ACC112 (cell line): Measurements from ENCODE around the gene FERMT1.
A peak's percentile ranks its signal among the peaks of the same experiment; 100 is the strongest.

Source experiments
- H2AFZ ChIP-seq: fragments of 200-600 bp; sonication (generic); one replicate; pipeline ENCODE4 v1.6.0; 2017; ENCODE audit warnings: antibody characterized with exemption, low read length; ENCODE audit not compliant: unreplicated experiment
- H3K27ac ChIP-seq: fragments of 200-600 bp; sonication (generic); 2 replicates; pipeline ENCODE4 v1.5.1; 2014; ENCODE audit warnings: low read depth, mild to moderate bottlenecking, antibody characterized with exemption, low read length, moderate library complexity
- H3K27me3 ChIP-seq: fragments of 200-600 bp; sonication (generic); 2 replicates; pipeline ENCODE4 v1.6.1; 2014; ENCODE audit warnings: mild to moderate bottlenecking, antibody characterized with exemption, low read length, moderate library complexity, mixed read lengths; ENCODE audit not compliant: insufficient read depth
- H3K36me3 ChIP-seq: fragments of 200-600 bp; sonication (generic); 2 replicates; pipeline ENCODE4 v1.6.1; 2016; ENCODE audit warnings: mild to moderate bottlenecking, antibody characterized with exemption, low read length, moderate library complexity, mixed read lengths; ENCODE audit not compliant: insufficient read depth
- H3K4me1 ChIP-seq: fragments of 200-600 bp; sonication (generic); one replicate; pipeline ENCODE4 v1.6.1; 2016; ENCODE audit warnings: low read length, mixed read lengths; ENCODE audit not compliant: insufficient read depth, unreplicated experiment, control insufficient read depth
- H3K4me3 ChIP-seq: fragments of 200-600 bp; sonication (generic); 2 replicates; pipeline ENCODE4 v1.5.1; 2014; ENCODE audit warnings: mild to moderate bottlenecking, low read depth, low read length
- H3K79me2 ChIP-seq: fragments of 200-600 bp; sonication (generic); one replicate; pipeline ENCODE4 v1.6.0; 2016; ENCODE audit warnings: low read length; ENCODE audit not compliant: control insufficient read depth, unreplicated experiment, insufficient read depth

FERMT1 gene

DNA sequence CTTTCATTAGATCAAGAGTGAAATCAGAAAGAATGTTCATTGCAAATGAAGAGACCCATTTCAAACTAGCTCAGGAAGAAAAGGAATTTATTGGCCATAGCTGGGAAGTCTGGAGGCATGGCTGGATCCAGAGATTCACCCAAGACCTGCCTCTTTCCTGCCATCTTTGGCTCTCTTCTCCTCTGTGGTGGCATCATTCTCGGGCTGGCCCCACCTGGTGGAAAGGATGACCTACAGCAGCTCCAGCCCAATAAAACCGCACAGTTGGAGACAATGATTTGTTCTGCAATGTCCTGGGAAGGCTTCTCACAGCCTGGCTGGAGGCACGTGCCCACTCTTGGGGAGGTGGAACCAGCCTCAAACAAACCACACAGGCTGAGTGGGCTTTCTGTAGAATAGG is 18.1 kb upstream of the FERMT1 start:
- Histone ChIP-seq H3K36me3 (no peaks in the 10 kb centered on the region), H3K4me1 (no peaks in the 10 kb centered on the region), H3K4me3 (no peak overlapping the region), H2AFZ (no peak overlapping the region), H3K79me2 (no peaks in the 10 kb centered on the region), H3K27me3 (peaks cover 63% of the 10 kb centered on the region), H3K27ac (no peak overlapping the region)

DNA sequence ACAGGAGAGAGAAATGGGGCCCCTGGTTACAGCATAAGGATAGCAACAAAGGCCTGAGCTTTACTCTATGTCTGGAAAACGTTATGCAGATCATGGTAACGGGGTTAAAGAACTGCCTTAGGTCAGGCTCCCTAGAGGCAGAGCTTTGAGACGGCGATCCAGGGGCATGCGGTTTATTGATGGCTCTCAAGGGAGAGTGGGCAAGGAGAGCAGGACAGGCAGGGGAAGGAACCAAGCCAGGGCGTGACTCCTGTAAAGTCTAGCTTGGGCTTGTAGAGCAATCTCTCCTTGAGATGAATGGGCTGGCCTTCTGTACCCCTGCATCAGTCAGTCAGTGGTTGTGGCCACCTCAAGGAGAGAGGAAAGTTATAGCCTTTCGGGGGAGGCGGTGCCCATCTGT is 12.5 kb upstream of the FERMT1 start:
- Histone ChIP-seq H3K4me3 (no peak overlapping the region), H3K27ac (no peak overlapping the region), H3K36me3 (no peaks in the 10 kb centered on the region), H3K4me1 (no peaks in the 10 kb centered on the region), H3K79me2 (no peaks in the 10 kb centered on the region), H3K27me3 (peaks cover 72% of the 10 kb centered on the region), H2AFZ (no peak overlapping the region)

DNA sequence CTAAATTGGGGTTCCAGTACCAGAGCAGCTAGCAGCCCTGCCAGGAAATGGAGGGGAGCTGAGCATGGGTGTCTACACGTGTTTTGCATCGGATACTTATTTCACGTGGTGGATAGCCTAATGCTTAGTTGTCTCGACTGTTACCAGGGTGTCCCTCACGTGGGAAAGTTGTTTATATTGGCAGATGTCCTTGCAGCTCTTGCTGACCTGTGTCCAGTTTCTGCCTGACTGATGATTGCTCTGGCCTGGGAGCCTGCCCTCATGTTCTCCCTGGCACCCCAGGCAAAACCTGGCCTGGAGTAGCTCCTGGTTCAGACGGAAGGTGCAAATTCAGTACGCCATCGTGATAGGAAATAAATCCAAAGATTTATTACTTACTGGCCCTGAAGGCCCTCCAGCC is 11.8 kb upstream of the FERMT1 start:
- Histone ChIP-seq H3K4me1 (no peaks in the 10 kb centered on the region), H3K4me3 (no peak overlapping the region), H2AFZ (no peak overlapping the region), H3K27me3 (peaks cover 68% of the 10 kb centered on the region), H3K36me3 (no peaks in the 10 kb centered on the region), H3K27ac (no peak overlapping the region), H3K79me2 (no peaks in the 10 kb centered on the region)

DNA sequence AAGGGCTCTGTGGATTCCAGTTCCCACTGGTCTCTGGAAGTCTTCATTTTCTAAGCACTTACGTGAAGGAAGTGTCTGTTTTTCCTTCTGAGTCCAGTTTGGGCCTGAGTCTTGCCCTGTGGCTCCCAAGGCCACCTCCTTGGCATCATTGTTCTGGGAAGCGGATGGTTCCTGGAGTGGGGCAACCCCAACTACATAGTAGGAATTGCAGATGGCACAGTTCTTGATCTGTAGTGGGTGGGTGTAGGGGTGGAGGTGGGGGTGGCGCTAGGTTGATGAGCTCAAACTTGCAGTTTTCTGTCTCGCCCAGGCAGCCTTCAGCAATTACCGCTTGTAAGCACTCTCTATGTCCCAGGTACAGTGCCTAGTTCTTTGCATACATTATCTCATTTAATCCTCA is 7.2 kb upstream of the FERMT1 start:
- Histone ChIP-seq H3K4me3 (no peak overlapping the region), H2AFZ (no peak overlapping the region)

DNA sequence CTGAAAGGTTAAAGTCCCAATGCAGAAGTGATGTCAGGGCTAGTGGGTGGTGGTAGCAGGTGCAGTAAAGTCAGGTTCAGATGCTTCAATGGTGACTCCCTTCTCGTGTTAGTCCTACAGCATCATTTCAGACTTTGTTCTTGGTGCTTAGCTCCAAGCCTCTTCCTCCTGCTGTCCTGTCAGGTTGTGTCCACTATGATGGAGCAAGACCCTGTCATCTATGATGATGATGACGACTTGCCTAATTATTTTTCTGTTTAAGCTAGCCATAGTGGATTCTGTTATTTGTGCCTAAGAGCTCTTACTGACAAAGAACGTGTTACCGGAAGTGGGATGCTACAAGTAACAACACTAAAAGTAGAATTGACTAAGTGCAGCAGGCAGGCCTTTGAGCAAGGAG is 5.0 kb upstream of the FERMT1 start:
- peaks cover 31% of the 10 kb centered on the region for H3K27me3 ChIP-seq
- H2AFZ ChIP-seq = no peak overlapping the region
- peaks cover 4% of the 10 kb centered on the region for H3K4me1 ChIP-seq
- H3K79me2 ChIP-seq = no peaks in the 10 kb centered on the region
- H3K4me3 ChIP-seq = no peak overlapping the region
- H3K27ac ChIP-seq = no peak overlapping the region
- H3K36me3 ChIP-seq = no peaks in the 10 kb centered on the region

More for the DNA sequence above, 7.2 kb upstream of the FERMT1 start:
- Histone ChIP-seq H3K27ac (no peak overlapping the region), H3K36me3 (no peaks in the 10 kb centered on the region), H3K79me2 (no peaks in the 10 kb centered on the region), H3K4me1 (no peaks in the 10 kb centered on the region), H3K27me3 (peaks cover 48% of the 10 kb centered on the region)

DNA sequence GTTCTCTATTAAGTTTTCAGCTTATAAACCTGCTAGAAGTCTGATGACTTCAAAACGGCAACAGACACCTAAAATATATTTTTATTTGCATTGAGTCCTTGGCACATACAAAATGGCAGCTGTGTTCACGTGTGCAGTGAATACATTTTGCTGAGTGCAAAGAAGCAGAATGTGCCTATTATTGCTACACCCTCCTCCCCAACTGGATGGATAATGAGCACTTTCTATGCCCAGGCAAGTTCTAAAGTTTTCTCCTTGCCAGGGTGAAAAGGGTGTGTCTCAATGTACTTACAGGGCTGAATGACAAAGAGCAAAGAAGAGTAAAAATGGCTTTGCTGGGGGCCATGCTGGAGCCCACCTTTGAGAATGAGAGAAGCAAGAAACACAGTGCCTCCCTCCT is 4.0 kb upstream of the FERMT1 start:
- no peak overlapping the region for H2AFZ ChIP-seq
- peaks cover 4% of the 10 kb centered on the region for H3K4me1 ChIP-seq
- H3K27me3 ChIP-seq = peaks cover 31% of the 10 kb centered on the region
- H3K27ac ChIP-seq = no peak overlapping the region
- no peaks in the 10 kb centered on the region for H3K36me3 ChIP-seq
- no peaks in the 10 kb centered on the region for H3K79me2 ChIP-seq
- no peak overlapping the region for H3K4me3 ChIP-seq

DNA sequence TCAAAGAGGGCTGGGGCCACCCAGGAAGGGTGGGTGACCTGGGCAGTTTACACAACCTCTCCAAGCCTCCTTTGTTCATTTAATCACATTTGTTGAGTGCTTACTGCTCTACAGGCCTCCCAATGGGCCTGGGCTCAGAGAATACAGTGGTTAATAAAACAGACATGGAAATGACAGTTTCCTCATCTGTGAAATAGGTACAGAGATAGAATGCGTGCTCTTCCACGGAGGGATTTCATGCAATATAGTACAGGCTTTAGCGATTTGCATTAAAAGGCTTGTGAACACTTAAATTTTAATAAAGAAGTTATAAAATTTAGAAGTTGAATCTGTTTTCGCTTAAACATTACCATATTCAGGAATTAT is 802 bp upstream of the FERMT1 start:
- Histone ChIP-seq H3K27me3 (peaks cover 14% of the 10 kb centered on the region), H3K79me2 (no peaks in the 10 kb centered on the region), H3K36me3 (no peaks in the 10 kb centered on the region), H3K4me3 (peak overlapping the region; percentile 86), H3K27ac (peak overlapping the region; percentile 66), H3K4me1 (peaks cover 4% of the 10 kb centered on the region), H2AFZ (peak overlapping the region; percentile 86)

DNA sequence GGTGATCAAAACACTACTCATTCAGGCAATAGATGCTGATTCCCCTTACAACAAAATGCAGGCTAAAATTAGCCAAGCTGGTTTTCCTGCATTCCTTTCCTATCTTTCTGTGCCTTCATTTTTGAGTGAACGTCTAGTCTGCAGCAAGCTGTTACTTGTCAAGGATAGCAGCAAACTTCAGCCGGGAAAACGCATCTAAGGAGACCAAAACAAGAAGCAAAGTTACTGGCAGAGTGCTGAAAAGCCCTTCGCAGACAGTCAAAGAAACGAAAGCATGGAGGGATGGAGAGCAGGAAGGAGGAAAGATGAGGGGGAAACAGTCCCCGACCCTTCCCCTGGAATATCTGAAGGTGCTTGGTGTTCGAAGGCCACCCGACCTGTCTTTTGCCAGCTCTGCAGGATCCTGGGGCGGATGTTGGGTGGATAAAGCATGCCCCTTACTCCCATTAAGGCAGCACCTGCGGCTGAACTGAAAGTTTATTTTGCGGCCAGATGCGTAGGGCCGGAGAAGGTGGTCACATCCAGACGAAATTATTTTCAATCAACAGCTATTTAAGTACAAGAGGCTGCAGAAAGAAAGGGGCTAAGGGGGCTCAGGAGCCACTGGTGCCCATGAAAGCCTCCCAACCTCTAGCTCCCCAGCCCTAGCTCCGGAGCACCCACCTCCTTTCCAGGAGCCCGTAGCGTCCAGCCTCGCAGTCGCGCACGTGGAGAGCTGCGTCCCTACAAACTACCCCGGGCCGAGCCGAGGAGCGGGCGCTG is 538 bp downstream of the FERMT1 start:
- Histone ChIP-seq H3K4me1 (peaks cover 4% of the 10 kb centered on the region), H3K27ac (no peak overlapping the region), H2AFZ (peak overlapping the region; percentile 86), H3K36me3 (no peaks in the 10 kb centered on the region), H3K79me2 (no peaks in the 10 kb centered on the region), H3K27me3 (peaks cover 2% of the 10 kb centered on the region; the same call in 1 of the 2 replicates), H3K4me3 (peak overlapping the region; percentile 86)

DNA sequence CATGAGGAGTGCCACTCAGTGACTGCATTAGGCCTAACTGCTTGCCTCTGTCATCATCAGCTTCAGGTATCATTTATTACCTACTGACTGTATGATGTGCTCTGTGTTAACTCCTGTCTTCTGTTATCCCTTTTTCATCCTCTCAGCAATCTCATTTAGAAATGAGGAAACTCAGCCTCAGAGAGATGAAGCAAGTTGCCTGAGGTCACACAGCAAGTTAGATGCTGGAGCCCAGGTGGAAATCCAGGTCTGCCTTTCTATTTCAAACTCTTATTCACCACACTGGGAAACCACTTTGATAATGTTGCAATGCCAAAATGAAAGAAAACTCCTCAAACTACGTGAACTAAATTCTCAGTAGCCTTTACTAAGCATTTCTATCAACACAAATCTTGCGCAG is 1.3 kb downstream of the FERMT1 start:
- no peaks in the 10 kb centered on the region for H3K79me2 ChIP-seq
- no peaks in the 10 kb centered on the region for H3K27me3 ChIP-seq
- H3K4me3 ChIP-seq = peak overlapping the region; percentile 86
- peaks cover 4% of the 10 kb centered on the region for H3K4me1 ChIP-seq
- H2AFZ ChIP-seq = no peak overlapping the region
- no peaks in the 10 kb centered on the region for H3K36me3 ChIP-seq
- no peak overlapping the region for H3K27ac ChIP-seq

DNA sequence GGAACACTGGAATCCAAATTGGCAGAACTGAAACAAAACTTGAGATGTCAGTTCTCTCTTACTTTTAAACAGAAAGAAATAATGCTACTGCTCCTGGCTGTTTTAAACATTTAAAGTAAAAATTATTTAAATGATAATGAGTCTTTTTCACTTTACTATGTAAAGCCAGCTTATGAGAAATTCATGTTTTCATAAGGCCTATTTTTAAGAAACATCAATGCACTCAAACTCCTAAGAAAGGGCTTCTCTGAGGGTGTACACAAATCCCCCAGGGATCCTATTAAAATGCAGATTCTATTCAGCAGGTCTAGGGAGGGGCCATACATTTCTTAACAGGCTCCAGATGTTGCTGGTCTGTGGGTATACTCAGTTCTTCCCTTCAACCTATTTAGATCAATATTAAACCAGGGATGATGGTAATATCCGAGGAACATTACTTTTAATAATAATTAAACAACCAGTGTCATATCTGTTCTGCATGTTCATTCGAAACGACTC is 2.3 kb downstream of the FERMT1 start:
- Histone ChIP-seq H3K4me3 (no peak overlapping the region), H3K79me2 (no peaks in the 10 kb centered on the region), H3K4me1 (peaks cover 4% of the 10 kb centered on the region), H3K27me3 (no peaks in the 10 kb centered on the region), H2AFZ (no peak overlapping the region), H3K36me3 (peaks cover 6% of the 10 kb centered on the region), H3K27ac (no peak overlapping the region)

DNA sequence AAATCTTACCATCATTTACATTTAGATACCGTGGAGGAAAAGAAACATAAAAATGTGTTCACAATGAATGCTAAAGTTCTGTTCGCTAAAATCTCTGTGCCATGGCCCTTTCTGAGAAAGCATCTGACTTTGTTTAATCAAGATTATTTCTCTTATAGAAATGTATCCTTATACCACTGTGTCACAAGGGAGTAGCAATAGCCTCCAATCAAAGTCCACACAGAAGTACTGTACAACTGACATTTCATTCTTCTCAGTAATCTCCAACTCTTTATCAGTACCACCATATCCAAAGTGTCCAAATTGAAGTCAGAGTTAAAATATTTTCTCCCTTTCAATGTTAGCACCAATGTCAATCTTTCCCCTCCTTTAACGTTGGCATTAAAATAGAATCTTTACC is 6.1 kb downstream of the FERMT1 start:
- Histone ChIP-seq H2AFZ (no peak overlapping the region), H3K36me3 (peaks cover 29% of the 10 kb centered on the region), H3K27me3 (no peaks in the 10 kb centered on the region), H3K27ac (no peak overlapping the region), H3K4me1 (no peaks in the 10 kb centered on the region), H3K79me2 (no peaks in the 10 kb centered on the region), H3K4me3 (no peak overlapping the region)
